Breast epithelium (tissue), 3 donors: ENCODE data around the gene POR.

Experiments
- CTCF ChIP-seq, 3 donors: fragments of 450-650 bp; IDR thresholded peaks; one replicate each; pipeline ENCODE4 v1.5.1; 2016 to 2017; ENCODE audit warnings: antibody characterized with exemption in 3 of 3, mild to moderate bottlenecking in 3 of 3, moderate library complexity in 3 of 3
- POLR2A ChIP-seq: fragments of 450-650 bp; IDR thresholded peaks from one replicate; pipeline ENCODE4 v1.6.1; 2016; ENCODE audit warnings: antibody characterized with exemption, mild to moderate bottlenecking, moderate library complexity

- TF ChIP-seq CTCF (IDR thresholded peaks at IDR 0.05) (no peak), POLR2A (no peak)
These were observed 53.6 kb downstream of the POR start for GRCh38 chr7:75968561-75969001.
